Measurements from ENCODE around the gene BET1L.

DNA sequence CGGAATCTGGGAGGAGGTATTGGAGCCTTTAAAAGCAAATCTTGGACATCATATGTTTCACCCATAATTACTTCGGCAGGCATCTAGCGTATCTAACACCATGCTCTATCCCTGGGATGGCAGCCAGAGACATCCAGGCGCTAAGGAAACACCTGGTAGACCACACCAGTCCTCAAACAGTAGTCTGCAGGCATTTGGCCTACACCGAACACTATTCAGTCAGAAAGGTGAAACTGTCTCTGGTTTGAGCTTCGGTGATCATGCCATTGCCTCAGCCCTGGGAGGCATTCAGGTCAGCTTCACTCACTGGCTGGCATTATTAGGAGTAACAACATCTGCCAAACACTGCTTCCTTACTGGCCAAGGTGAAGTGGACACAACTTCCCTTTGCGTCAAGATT, 17.2 kb upstream of the BET1L start:
- TF ChIP-seq EZH2phosphoT487 (IDR thresholded peaks at IDR 0.05; ENCODE audit: borderline replicate concordance, low read depth, low read length) = no peak
- TF ChIP-seq, protein P1, sequence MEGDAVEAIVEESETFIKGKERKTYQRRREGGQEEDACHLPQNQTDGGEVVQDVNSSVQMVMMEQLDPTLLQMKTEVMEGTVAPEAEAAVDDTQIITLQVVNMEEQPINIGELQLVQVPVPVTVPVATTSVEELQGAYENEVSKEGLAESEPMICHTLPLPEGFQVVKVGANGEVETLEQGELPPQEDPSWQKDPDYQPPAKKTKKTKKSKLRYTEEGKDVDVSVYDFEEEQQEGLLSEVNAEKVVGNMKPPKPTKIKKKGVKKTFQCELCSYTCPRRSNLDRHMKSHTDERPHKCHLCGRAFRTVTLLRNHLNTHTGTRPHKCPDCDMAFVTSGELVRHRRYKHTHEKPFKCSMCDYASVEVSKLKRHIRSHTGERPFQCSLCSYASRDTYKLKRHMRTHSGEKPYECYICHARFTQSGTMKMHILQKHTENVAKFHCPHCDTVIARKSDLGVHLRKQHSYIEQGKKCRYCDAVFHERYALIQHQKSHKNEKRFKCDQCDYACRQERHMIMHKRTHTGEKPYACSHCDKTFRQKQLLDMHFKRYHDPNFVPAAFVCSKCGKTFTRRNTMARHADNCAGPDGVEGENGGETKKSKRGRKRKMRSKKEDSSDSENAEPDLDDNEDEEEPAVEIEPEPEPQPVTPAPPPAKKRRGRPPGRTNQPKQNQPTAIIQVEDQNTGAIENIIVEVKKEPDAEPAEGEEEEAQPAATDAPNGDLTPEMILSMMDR (conservative IDR thresholded peaks at IDR 0.05; ENCODE audit: low read length) = no peak

Measured in OCI-LY7 (cell line).